Small intestine (tissue), 7 donors: Measurements from ENCODE around the gene AMELY. TPM values are rescaled to one million over a fixed set of nuclear protein-coding genes. Genes with fewer than 3 reads are reported as not detected.
A peak's percentile ranks its signal among the peaks of the same experiment; 100 is the strongest.
"Not testable (repeated sequence)": the region's sequence is repeated elsewhere in the genome, so short reads cannot be mapped to it uniquely, and the experiment has no call there.

Experiments
- DNase-seq, 2 donors: peaks; one replicate each; pipeline versions ENCODE4 v3.0.0 to v3.0.0-alpha.2; 2013
- FAIRE-seq: peaks from 2 replicates; lab custom pipeline; 2012; peaks lifted over from hg19 to GRCh38; lab: Jason Lieb, UNC
- H3K27ac ChIP-seq, 3 donors: one replicate each; pipeline ENCODE4 v1.5.1; 2013; ENCODE audit warnings: low read length in 2 of 3, mild to moderate bottlenecking in 2 of 3, control low read depth in 1 of 3, inconsistent platforms in 1 of 3, low read depth in 1 of 3, moderate library complexity in 1 of 3
- H3K27me3 ChIP-seq, 3 donors: one replicate each; pipeline ENCODE4 v1.6.1; 2013; ENCODE audit warnings: low read length in 3 of 3, inconsistent platforms in 1 of 3; ENCODE audit not compliant: control insufficient read depth in 3 of 3, insufficient read depth in 3 of 3
- H3K36me3 ChIP-seq, 3 donors: one replicate each; pipeline ENCODE4 v1.6.1; 2013; ENCODE audit warnings: low read length in 3 of 3, inconsistent platforms in 1 of 3, low read depth in 1 of 3, mild to moderate bottlenecking in 1 of 3, moderate library complexity in 1 of 3; ENCODE audit not compliant: control insufficient read depth in 3 of 3, insufficient read depth in 2 of 3
- H3K4me1 ChIP-seq, 3 donors: one replicate each; pipeline ENCODE4 v1.6.1; 2013; ENCODE audit warnings: low read length in 2 of 3, inconsistent platforms in 1 of 3, low read depth in 1 of 3, mild to moderate bottlenecking in 1 of 3, moderate library complexity in 1 of 3; ENCODE audit not compliant: control insufficient read depth in 3 of 3, insufficient read depth in 2 of 3
- H3K4me3 ChIP-seq, 3 donors: one replicate each; pipeline ENCODE4 v1.5.1; 2013; ENCODE audit warnings: low read length in 3 of 3, control low read depth in 1 of 3, inconsistent platforms in 1 of 3, low read depth in 1 of 3, mild to moderate bottlenecking in 1 of 3, moderate library complexity in 1 of 3
- H3K9me3 ChIP-seq, 2 donors: one replicate each; pipeline ENCODE4 v1.6.1; 2013; ENCODE audit warnings: low read depth in 1 of 2, low read length in 1 of 2; ENCODE audit not compliant: control insufficient read depth in 2 of 2, insufficient read depth in 1 of 2
- WGBS, 3 donors: extraction: QIAGEN DNeasy Blood & Tissue Kit; methylation state at CpG; one replicate each; pipeline ENCODE4 v1.1.7; 2013; 5-methylcytosine and 5-hydroxymethylcytosine counted together
- polyA plus RNA-seq, 4 donors: library from polyadenylated mRNA; stranded (reverse) in 3 of 4; unstranded in 1 of 4; fragments of 200-250 nt in 3 of 4; fragments of 120-200 nt in 1 of 4; gene quantifications; one replicate each; pipeline versions ENCODE4 v1.2.1 to v1.2.3, GENCODE V29; 2013
- donor health status: healthy with polysubstance abuse.
- donor health status: control.
- donor health status: control.
- donor health status: Bipolar disorder and iron deficiency.
- donor health status: healthy.

AMELY gene
- polyA plus RNA-seq, 4 donors: not detected

DNA sequence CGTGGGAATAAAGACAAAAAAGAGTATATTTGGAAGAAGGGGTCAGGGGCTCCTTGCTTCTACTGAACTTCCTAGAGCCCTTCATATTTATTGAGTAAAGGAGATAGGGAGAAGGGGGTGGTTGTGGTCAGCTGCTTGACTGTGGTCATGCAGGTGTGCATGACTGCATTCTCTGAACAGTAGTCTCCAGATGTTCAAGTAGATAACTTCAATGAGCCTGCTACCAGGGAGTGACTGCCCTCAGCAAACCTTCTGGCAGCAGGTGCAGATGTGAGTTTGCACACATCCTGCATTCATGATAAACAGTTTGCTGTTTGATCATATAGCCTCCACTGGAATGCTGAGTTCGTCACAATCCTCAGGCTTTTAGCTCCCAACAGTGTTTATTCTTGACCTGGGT is 9.5 kb upstream of the AMELY start:
- no peak for DNase-seq
- H3K27ac ChIP-seq: no peak overlapping the region
- H3K27me3 ChIP-seq: no peaks in the 10 kb centered on the region
- peaks cover 0 to 10% of the 10 kb centered on the region in 2 donors for H3K9me3 ChIP-seq
- peaks cover 0 to 6% (median 0%) of the 10 kb centered on the region in 3 donors for H3K36me3 ChIP-seq
- no peak for FAIRE-seq
- no peaks in the 10 kb centered on the region for H3K4me1 ChIP-seq
- 40 to 73% (median 44%) methylated on average over 1 to 2 of the region's 2 CpGs for WGBS, 3 donors
- no peak overlapping the region for H3K4me3 ChIP-seq

DNA sequence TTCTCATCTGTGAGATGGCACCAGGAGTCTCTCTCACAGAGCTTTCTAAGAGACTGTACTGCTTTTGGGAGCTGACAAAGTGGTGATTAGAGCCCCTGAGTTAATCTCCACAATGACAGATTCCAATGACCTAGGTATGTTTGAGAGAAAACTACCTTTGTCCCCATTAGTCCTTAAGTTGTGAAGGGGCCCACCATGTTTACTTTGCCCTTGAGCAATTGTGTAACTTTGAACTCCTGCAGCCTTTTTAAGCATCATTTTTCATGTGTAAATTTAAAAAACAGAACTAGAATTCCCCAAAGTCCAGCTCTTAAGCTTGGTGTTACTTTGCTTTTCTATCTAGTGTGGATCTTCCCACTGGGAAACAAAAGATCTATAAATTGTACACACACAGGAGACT is 1.8 kb upstream of the AMELY start:
- DNase-seq (peak in 1 of 2 donors; percentile 39), FAIRE-seq (no peak)
- H3K4me3 ChIP-seq: no peak overlapping the region
- peaks cover 0 to 2% (median 0%) of the 10 kb centered on the region in 3 donors for H3K27me3 ChIP-seq
- peaks cover 0 to 10% (median 0%) of the 10 kb centered on the region in 3 donors for H3K4me1 ChIP-seq
- H3K27ac ChIP-seq: peak overlapping the region in 1 of 3 donors; percentile 48
- H3K36me3 ChIP-seq: peaks cover 0 to 11% (median 0%) of the 10 kb centered on the region in 3 donors
- H3K9me3 ChIP-seq: no peaks in the 10 kb centered on the region

DNA sequence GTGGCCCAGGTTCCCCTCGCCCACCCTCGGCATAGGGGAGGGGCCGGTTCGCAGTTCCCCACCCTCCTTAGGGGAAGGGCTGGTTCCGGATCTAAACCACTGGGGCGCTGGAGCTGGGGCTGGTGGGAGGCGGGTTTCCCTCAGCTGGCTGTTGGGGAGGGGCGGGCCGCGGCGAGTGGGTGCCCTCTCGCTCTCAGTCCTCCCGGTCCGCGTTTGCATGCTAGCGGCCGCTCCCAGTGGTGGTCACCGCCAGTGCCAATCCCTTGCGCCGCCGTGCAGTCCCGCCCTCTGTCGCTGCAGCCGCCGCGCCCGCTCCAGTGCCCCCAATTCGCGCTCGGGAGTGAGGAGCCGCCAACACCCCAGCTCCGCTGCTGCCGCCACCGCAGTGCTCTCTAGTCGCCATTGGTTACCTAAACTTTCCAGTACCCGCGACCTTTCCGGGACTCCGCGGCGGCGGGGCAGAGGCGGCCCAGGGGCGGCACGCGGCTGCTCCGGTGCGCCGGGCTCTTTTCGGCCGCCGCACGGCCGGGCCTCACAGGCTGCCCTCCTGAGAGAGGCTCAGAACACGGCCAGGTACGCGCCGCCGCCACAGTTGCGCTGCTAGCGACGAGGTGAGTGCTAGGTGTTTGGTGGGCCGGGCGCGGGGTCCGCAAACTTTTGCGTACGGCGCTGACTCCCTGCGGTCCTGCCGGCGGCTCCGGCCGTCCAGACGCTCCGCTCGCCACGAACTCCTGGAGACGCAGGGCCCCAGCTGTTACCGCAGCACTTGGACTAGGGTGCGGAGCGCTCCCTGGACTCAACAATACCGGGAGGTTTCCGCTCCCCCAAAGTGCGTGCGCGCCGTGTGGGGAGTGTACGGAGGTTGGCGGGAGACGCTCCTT is 940 bp downstream of the AMELY start, which contains the start of gene TBL1Y:
TSS of gene TBL1Y (plus strand) at position 326 of the 881 bp plus-strand sequence. CDS start 114,388 bp downstream, outside the sequence.
- 1 to 2% methylated on average over 36 to 91 of the region's 91 CpGs; no CpG with 5 or more reads in 1 of the 3 donors for WGBS, 3 donors
- Histone ChIP-seq H3K9me3 (no peaks in the 10 kb centered on the region), H3K27me3 (peaks cover 0 to 2% (median 0%) of the 10 kb centered on the region in 3 donors), H3K27ac (peak within 1 kb of the TSS in 1 of 3 donors; percentile 85), H3K4me1 (peaks cover 0 to 10% (median 0%) of the 10 kb centered on the region in 3 donors), H3K36me3 (peaks cover 0 to 3% (median 0%) of the 10 kb centered on the region in 3 donors), H3K4me3 (peak within 1 kb of the TSS in 2 of 3 donors; percentile 30 to 62)
- DNase-seq: peak in 1 of 2 donors; percentile 70
- FAIRE-seq: no peak

DNA sequence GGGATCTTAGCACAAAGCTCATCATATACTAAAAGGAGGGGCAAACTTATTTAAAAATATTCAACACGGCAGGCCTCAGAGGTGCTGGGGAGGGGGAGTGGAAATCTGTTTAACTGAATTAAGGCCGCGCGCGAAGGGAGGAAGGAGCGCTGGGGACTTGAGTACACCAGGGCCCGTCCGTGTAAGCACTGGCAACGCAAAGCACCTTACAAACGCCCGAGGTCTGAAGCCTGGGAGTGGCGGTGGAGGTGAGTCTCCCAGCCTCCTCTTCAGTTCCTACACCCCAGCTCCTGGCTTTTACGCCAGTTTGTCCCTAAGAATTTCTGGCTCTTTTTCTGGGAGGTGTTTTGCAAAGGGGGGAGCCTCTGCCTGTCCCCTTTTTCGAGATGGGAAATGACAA is 1.7 kb downstream of the AMELY start:
- Histone ChIP-seq H3K36me3 (peaks cover 0 to 2% (median 0%) of the 10 kb centered on the region in 3 donors), H3K27ac (peak overlapping the region in 1 of 3 donors; percentile 85), H3K4me1 (peaks cover 0 to 10% (median 0%) of the 10 kb centered on the region in 3 donors), H3K27me3 (peaks cover 0 to 2% (median 0%) of the 10 kb centered on the region in 3 donors), H3K9me3 (no peaks in the 10 kb centered on the region), H3K4me3 (peak overlapping the region in 1 of 3 donors; percentile 62)
- peak in 1 of 2 donors; percentile 36 for DNase-seq
- no peak for FAIRE-seq
- 3 to 7% methylated on average over 13 to 14 of the region's 14 CpGs; no CpG with 5 or more reads in 1 of the 3 donors for WGBS, 3 donors

DNA sequence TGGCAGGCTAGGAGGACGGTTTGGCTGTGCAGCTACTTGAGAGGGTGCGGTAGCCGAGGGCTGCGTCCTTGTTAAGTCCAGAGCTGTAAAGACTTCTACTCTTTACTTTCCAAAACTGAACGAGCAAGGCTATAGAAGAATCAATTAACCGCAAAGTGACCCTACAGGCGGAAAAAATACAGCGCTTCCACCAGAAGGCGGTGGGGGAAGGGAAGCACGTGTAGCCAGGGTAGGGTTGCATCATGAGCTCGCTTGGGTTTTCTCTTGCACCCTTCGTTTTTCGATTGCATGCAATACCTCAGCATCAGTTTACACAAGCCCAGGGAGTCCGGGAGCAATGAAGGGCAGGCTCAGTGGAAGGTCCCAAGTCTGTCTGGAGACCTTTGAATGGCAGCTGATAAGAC is 2.4 kb downstream of the AMELY start:
- Histone ChIP-seq H3K9me3 (no peaks in the 10 kb centered on the region), H3K4me3 (no peak overlapping the region), H3K4me1 (peaks cover 0 to 10% (median 0%) of the 10 kb centered on the region in 3 donors), H3K27me3 (peaks cover 0 to 2% (median 0%) of the 10 kb centered on the region in 3 donors), H3K36me3 (peaks cover 0 to under 1% (median 0%) of the 10 kb centered on the region in 3 donors), H3K27ac (no peak overlapping the region)
- no peak for FAIRE-seq
- 2 to 6% methylated on average over 11 to 14 of the region's 14 CpGs; no CpG with 5 or more reads in 1 of the 3 donors for WGBS, 3 donors
- DNase-seq: peak; percentile 41 to 87

DNA sequence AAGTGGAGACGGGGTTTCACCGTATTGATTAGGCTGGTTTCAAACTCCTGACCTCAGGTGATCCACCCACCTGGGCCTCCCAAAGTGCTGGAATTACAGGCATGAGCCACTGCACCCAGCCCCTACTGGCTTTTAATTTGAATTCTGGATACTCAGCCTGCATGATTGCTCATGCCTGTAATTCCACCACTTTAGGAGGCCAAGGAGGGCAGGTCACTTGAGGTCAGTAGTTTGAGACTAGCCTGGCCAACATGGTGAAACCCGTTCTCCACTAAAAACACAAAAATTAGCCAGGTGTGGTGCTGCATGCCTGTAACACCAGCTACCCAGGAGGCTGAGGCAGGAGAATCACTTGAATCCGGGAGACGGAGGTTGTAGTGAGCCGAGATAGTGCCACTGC is 3.5 kb downstream of the AMELY start:
- FAIRE-seq, H3K27me3 ChIP-seq, H3K4me1 ChIP-seq, H3K9me3 ChIP-seq, H3K36me3 ChIP-seq, DNase-seq, H3K4me3 ChIP-seq, H3K27ac ChIP-seq: not testable (repeated sequence)
- 51 to 53% methylated on average over 6 of the region's 6 CpGs; no CpG with 5 or more reads in 1 of the 3 donors for WGBS, 3 donors

DNA sequence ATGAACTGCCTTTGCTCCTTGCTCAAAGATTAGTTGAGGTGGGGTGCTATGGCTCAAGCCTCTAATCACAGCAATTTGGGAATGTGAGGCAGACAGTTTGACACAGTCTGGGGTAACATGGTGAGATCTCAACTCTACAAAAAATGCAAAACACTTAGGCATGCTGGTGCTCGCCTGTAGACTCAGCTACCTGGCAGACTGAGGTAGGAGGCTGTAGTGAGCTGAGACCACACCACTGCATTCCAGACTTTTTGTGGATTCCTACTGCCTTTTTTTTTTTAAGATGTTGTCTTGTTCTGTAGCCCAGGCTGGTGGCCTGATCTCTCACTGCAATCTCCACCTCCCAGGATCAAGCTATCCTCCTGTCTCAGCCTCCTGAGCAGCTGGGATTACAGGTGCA is 4.0 kb downstream of the AMELY start:
- no peaks in the 10 kb centered on the region for H3K36me3 ChIP-seq
- H3K9me3 ChIP-seq: no peaks in the 10 kb centered on the region
- WGBS, 3 donors: 83 to 92% methylated on average over 1 of the region's 1 CpG; no CpG with 5 or more reads in 1 of the 3 donors
- H3K4me1 ChIP-seq: peaks cover 0 to 4% (median 0%) of the 10 kb centered on the region in 3 donors
- H3K4me3 ChIP-seq: no peak overlapping the region
- H3K27me3 ChIP-seq: peaks cover 0 to 2% (median 0%) of the 10 kb centered on the region in 3 donors
- H3K27ac ChIP-seq: no peak overlapping the region
- DNase-seq (no peak), FAIRE-seq (no peak)

DNA sequence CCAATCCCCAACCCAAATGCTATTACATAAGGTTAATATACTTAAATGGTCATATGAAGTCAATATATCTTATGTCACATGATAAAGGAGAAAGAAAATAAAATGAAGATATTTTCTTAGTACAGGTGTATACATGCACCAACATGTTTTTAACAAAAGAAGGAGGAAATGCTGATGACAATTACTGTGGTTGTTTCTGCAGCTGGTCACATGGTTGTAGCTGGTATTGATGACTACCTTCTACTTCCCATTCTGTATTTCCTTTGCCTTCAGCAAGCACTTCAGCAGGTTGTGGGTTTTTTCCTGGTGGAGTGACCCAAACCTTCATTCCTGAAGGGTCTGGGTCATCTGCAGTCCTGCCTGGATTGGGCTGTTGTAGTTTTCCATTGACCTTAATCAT is 9.4 kb downstream of the AMELY start:
- not testable (repeated sequence) for FAIRE-seq, H3K36me3 ChIP-seq, H3K4me3 ChIP-seq, H3K27me3 ChIP-seq, H3K4me1 ChIP-seq, H3K9me3 ChIP-seq, DNase-seq, H3K27ac ChIP-seq
